Smooth muscle cell (in vitro differentiated cells): ENCODE results near the gene UGT1A9. TPM values are rescaled to one million over a fixed set of nuclear protein-coding genes. Genes with fewer than 3 reads are reported as not detected.
"Not testable (repeated sequence)": the region's sequence is repeated elsewhere in the genome, so short reads cannot be mapped to it uniquely, and the experiment has no call there.

Experiments
- DNase-seq: peaks from one replicate; lab custom pipeline; 2025; ENCODE audit not compliant: unreplicated experiment; lab: John Stamatoyannopoulos, UW
- H2AFZ ChIP-seq: fragments of 200-600 bp; sonication (generic); 2 replicates; pipeline ENCODE4 v1.6.0; 2016; ENCODE audit warnings: antibody characterized with exemption, low read depth, mild to moderate bottlenecking
- H3F3A ChIP-seq: fragments of 200-600 bp; sonication (generic); 2 replicates; pipeline ENCODE4 v1.6.0; 2017; ENCODE audit warnings: antibody characterized with exemption, low read depth
- H3K27ac ChIP-seq: fragments of 200-600 bp; sonication (generic); 2 replicates; pipeline ENCODE4 v1.5.1; 2016; ENCODE audit warnings: low read depth, mild to moderate bottlenecking
- H3K27me3 ChIP-seq: fragments of 200-600 bp; sonication (generic); 2 replicates; pipeline ENCODE4 v1.6.1; 2016; ENCODE audit warnings: low read depth, mild to moderate bottlenecking
- H3K36me3 ChIP-seq: fragments of 200-600 bp; sonication (generic); 2 replicates; pipeline ENCODE4 v1.5.1; 2016; ENCODE audit warnings: low read depth
- H3K4me1 ChIP-seq: fragments of 200-600 bp; sonication (generic); 2 replicates; pipeline ENCODE4 v1.5.1; 2016; ENCODE audit warnings: low read depth
- H3K4me2 ChIP-seq: fragments of 200-600 bp; sonication (generic); 2 replicates; pipeline ENCODE4 v1.6.0; 2016; ENCODE audit warnings: mild to moderate bottlenecking
- H3K4me3 ChIP-seq: fragments of 200-600 bp; sonication (generic); 2 replicates; pipeline ENCODE4 v1.5.1; 2016; ENCODE audit warnings: mild to moderate bottlenecking
- H3K79me2 ChIP-seq: fragments of 200-600 bp; sonication (generic); 2 replicates; pipeline ENCODE4 v1.6.0; 2016; ENCODE audit warnings: low read depth, mild to moderate bottlenecking
- H3K9ac ChIP-seq: fragments of 200-600 bp; sonication (generic); 2 replicates; pipeline ENCODE4 v1.6.0; 2016; ENCODE audit warnings: low read depth
- H3K9me3 ChIP-seq: fragments of 200-600 bp; sonication (generic); replicated peaks from 2 replicates; pipeline ENCODE4 v1.5.1; 2016; ENCODE audit warnings: low read depth
- H4K20me1 ChIP-seq: fragments of 200-600 bp; sonication (generic); 2 replicates; pipeline ENCODE4 v1.6.0; 2016; ENCODE audit warnings: low read depth
- WGBS: methylation state at CpG from one replicate; pipeline ENCODE4 v1.1.7; 2016; ENCODE audit warnings: low lambda C conversion rate; 5-methylcytosine and 5-hydroxymethylcytosine counted together
- polyA plus RNA-seq: library from polyadenylated mRNA; unstranded; fragments of >200 nt; fragmentation: Nextera tagmentation; extraction: Ambion mirVana; gene quantifications from 2 replicates; pipeline ENCODE4 v1.2.1, GENCODE V29; 2016
- total RNA-seq: library from RNA; depleted of rRNA; stranded (reverse); fragments of >200 nt; gene quantifications from 2 replicates; pipeline ENCODE4 v1.2.3, GENCODE V29; 2014
- TF ChIP-seq, protein P1 (sequence below): fragments of 200-600 bp; sonication (generic); IDR thresholded peaks from 2 replicates; pipeline ENCODE4 v1.5.1; 2017; ENCODE audit warnings: borderline replicate concordance, mild to moderate bottlenecking, antibody characterized with exemption; ENCODE audit not compliant: insufficient read depth, poor library complexity, severe bottlenecking

Gene UGT1A9
- total and polyA plus RNA-seq, 2 experiments from 2014 or later = not detected

DNA sequence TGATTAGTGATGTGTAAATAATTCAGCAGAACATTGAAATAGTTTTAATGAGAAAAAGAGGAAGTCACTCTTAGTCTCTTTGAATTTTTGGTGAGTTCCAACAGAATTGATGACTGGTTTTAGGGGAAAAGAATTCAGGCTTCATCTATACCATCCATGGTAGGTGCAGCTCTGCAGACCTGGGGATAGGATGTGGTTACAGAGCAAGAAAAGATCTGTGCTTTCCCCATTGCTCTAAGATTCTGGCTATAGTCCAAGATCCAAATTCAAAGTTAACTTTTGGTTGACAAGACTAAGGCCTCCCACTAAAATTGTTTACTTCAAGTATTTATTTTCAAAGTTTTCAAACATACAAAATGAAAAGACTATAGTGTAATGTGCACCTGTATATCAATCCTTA, 31.8 kb upstream of the UGT1A9 start:
- Histone ChIP-seq H3F3A (no peaks in the 10 kb centered on the region), H3K79me2 (no peaks in the 10 kb centered on the region), H3K9ac (no peak overlapping the region), H3K4me3 (no peak overlapping the region), H3K4me1 (no peaks in the 10 kb centered on the region), H3K27me3 (no peaks in the 10 kb centered on the region), H3K36me3 (no peaks in the 10 kb centered on the region), H3K4me2 (no peak overlapping the region), H3K9me3 (no peaks in the 10 kb centered on the region), H2AFZ (no peak overlapping the region), H4K20me1 (no peaks in the 10 kb centered on the region), H3K27ac (no peak overlapping the region)
- TF ChIP-seq, protein P1, sequence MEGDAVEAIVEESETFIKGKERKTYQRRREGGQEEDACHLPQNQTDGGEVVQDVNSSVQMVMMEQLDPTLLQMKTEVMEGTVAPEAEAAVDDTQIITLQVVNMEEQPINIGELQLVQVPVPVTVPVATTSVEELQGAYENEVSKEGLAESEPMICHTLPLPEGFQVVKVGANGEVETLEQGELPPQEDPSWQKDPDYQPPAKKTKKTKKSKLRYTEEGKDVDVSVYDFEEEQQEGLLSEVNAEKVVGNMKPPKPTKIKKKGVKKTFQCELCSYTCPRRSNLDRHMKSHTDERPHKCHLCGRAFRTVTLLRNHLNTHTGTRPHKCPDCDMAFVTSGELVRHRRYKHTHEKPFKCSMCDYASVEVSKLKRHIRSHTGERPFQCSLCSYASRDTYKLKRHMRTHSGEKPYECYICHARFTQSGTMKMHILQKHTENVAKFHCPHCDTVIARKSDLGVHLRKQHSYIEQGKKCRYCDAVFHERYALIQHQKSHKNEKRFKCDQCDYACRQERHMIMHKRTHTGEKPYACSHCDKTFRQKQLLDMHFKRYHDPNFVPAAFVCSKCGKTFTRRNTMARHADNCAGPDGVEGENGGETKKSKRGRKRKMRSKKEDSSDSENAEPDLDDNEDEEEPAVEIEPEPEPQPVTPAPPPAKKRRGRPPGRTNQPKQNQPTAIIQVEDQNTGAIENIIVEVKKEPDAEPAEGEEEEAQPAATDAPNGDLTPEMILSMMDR = no peak
- no peak for DNase-seq

DNA sequence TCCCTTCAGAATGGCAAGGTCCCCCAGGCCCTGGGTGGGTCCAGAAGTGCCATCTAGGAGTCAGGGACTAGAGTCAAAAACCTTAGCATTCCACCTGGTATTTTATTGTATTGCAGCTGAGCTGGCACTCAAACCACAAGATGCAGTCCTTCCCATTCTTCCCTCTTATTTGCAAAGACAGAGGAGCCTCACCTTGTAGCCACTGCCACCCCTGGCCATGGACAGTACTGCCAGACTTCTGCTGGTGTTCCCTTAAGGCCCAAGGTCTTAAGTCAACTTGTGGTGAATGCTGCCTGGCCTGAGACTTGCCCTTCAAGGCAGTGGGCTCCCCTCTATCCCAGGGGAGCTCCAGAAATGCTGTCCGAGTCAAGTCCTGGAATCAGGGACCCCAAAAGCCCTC, 28.6 kb upstream of the UGT1A9 start:
- H3K9me3 ChIP-seq = no peaks in the 10 kb centered on the region
- no peak overlapping the region for H3K4me2 ChIP-seq
- no peaks in the 10 kb centered on the region for H3K79me2 ChIP-seq
- H3K27me3 ChIP-seq = no peaks in the 10 kb centered on the region
- H3K36me3 ChIP-seq = no peaks in the 10 kb centered on the region
- no peaks in the 10 kb centered on the region for H3F3A ChIP-seq
- no peak overlapping the region for H3K4me3 ChIP-seq
- no peak for DNase-seq
- TF ChIP-seq, protein P1 = no peak
- H4K20me1 ChIP-seq = no peaks in the 10 kb centered on the region
- H3K4me1 ChIP-seq = no peaks in the 10 kb centered on the region
- 82% methylated on average over 1 of the region's 1 CpG for WGBS
- H3K9ac ChIP-seq = no peak overlapping the region
- no peak overlapping the region for H2AFZ ChIP-seq
- no peak overlapping the region for H3K27ac ChIP-seq

DNA sequence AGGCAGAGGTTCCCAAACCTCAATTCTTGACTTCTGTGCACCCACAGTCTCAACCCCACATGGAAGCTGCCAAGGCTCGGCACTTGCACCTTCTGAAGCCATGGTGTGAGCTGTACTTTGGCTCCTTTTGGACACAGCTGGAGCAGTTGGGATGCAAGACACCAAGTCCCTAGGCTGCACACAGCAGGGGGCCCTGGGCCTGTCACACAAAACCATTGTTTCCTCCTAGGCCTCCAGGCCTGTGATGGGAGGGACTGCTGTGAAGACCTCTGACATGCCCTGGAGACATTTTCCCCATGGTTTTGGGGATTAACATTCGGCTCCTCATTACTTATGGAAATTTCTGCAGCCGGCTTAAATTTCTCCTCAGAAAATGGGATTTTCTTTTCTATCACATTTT, 25.7 kb upstream of the UGT1A9 start:
- not testable (repeated sequence) for H3K4me2 ChIP-seq, H3K27ac ChIP-seq, H3K4me3 ChIP-seq, H3F3A ChIP-seq, H3K4me1 ChIP-seq, H3K79me2 ChIP-seq, H3K9ac ChIP-seq, DNase-seq, H2AFZ ChIP-seq, H3K36me3 ChIP-seq, H4K20me1 ChIP-seq, H3K27me3 ChIP-seq, H3K9me3 ChIP-seq
- 82% methylated on average over 3 of the region's 3 CpGs for WGBS

DNA sequence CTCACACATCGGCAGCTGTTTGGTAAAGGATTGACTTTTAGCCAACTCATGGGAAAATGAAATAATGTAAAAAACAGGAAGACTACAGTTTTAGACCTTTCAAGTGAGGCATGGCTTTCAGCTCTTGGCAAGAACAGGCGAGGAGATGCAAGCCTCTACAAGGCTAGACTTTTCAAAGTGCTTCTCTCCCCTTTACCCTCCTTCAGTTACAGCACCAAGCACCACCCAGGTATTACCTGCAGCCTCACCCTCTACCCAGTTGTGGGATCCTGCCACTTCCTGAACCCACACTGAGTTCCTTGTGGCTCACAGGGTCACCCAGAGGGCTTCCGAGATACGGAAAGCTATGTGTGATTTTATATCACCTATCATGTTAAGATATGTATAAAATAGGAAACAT, 20.7 kb upstream of the UGT1A9 start:
- no peaks in the 10 kb centered on the region for H4K20me1 ChIP-seq
- no peaks in the 10 kb centered on the region for H3K79me2 ChIP-seq
- DNase-seq = no peak
- no peaks in the 10 kb centered on the region for H3F3A ChIP-seq
- no peaks in the 10 kb centered on the region for H3K9me3 ChIP-seq
- no peak overlapping the region for H3K27ac ChIP-seq
- 87% methylated on average over 4 of the region's 4 CpGs for WGBS
- no peak overlapping the region for H3K4me2 ChIP-seq
- TF ChIP-seq, protein P1 = no peak
- no peaks in the 10 kb centered on the region for H3K4me1 ChIP-seq
- H3K27me3 ChIP-seq = no peaks in the 10 kb centered on the region
- no peaks in the 10 kb centered on the region for H3K36me3 ChIP-seq
- no peak overlapping the region for H3K4me3 ChIP-seq
- H2AFZ ChIP-seq = no peak overlapping the region
- H3K9ac ChIP-seq = no peak overlapping the region
